Fibroblast of gingiva (primary cell): ENCODE results near the gene SLC39A13.
A peak's percentile ranks its signal among the peaks of the same experiment; 100 is the strongest.

Source experiments
- DNase-seq: peaks from one replicate; pipeline ENCODE4 v3.0.0-alpha.2; 2011; ENCODE audit warnings: low read depth

SLC39A13 gene

DNA sequence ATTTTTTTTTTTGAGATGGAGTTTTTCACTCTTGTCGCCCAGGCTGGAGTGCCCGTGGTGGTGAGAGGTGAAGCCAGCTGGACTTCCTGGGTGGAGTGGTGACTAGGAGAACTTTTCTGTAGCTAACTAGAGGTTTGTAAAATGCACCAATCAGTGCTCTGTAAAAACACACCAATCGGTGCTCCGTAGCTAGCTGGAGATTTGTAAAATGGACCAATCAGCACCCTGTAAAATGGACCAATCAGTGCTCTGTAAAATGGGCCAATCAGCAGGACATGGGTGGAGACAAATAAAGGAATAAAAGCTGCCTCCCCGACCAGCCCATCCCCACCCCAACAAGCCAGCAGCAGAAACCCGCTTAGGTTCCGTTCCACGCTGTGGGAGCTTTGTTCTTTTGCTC is 45.0 kb downstream of the SLC39A13 start:
- DNase-seq: no peak

DNA sequence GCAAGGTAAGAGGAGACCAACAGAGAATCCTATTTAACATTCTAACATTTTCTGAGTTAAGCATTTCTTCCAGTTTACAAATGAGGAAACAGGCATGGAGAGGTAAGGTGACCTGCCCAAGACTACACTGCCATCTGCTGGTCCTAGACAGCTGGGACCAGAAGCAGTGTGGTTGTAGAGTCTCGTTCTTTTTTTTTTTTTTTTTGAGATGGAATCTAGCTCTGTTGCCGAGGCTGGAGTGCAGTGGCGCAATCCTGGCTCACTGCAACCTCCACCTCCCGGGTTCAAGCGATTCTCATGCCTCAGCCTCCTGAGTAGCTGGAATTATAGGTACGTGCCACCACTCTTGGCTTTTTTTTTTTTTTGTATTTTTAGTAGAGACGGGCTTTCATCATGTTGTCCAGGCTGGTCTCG is 45.9 kb downstream of the SLC39A13 start:
- peak; percentile 80 for DNase-seq

DNA sequence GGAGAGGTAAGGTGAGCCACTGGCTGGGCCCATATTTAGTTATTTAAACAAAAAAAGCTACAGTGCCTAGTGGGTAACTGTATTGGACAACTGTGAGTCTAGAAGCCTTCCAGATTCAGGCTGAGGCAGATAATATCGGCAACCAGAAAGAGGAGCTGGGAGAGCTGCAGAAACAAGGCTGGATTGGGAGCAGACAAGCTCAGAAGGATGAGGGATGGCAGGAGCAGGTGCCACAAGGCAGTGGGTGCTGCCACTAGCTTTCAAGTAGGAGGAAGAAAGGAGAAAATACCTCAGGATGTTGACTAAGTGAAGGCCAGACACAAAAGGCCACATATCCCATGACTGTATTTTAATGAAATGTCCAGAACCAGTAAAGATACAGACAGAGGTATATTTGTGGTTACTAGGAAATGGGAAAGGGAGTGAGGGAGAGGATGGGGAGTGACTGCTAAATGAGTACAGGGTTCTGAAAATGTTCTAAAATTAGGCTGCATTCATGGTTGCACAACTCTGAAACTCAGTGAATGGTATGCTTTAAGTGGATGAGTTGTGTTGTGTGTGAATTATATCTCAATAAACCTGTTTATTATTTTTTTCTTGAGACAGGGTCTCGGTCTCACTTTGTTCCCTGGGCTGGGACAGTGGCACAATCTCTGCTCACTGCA is 52.3 kb downstream of the SLC39A13 start:
- DNase-seq: no peak

DNA sequence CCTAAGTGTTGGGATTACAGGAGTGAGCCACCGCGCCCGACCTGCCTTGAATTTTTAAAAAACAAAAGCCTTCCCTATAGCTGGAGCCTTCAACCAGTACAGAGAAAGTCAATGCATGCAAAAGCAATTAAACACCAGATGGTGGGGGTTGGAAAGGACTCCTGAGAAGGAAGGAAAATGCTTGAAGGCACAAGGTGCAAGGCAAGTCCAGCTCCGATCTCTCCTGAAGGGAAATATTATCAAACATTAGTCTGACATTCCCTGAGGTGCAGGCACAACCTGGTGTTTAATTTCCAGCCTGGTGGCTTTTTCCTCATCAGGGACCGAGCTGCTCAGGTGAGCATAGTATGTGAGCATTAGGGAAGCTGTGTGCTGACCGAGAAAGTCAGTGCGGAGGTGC is 53.5 kb downstream of the SLC39A13 start:
- DNase-seq: no peak

DNA sequence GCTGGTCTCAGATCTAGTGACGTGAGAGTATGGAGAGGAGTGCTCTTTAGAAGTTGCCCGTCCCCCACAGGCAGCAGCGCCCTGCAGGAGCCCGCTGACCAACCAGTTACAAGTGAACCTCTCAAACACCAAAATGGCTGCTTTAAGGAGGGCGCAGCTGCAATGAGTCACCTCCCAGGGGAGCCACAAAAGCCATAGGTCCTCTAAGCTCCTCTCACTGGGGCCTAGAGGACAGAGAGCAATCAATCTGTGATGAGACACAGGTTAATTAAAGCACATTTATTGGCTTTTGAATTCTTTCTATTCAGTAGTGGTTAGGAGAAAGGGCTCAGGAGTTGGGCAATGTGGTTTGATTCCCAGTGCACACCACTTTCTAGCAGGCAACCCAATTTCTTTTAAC is 56.1 kb downstream of the SLC39A13 start:
- no peak for DNase-seq
